ENCODE results near the gene COX5A. TPM values are rescaled to one million over a fixed set of nuclear protein-coding genes. Genes with fewer than 3 reads are reported as not detected.
A peak's percentile ranks its signal among the peaks of the same experiment; 100 is the strongest.
"Not testable (repeated sequence)": the region's sequence is repeated elsewhere in the genome, so short reads cannot be mapped to it uniquely, and the experiment has no call there.

The COX5A gene
- total RNA-seq, 1 experiment from 2014 or later: 144 TPM

GRCh38 chr15:74955796-74956647, 18.1 kb upstream of the COX5A start:
- no peak for DNase-seq (ENCODE audit: low read depth)

- no peak for DNase-seq (ENCODE audit: low read depth)
These were observed 17.1 kb upstream of the COX5A start for GRCh38 chr15:74955017-74955416.

GRCh38 chr15:74954515-74954914, 16.6 kb upstream of the COX5A start:
- DNase-seq (ENCODE audit: low read depth): no peak

- DNase-seq (ENCODE audit: low read depth): no peak
These were observed 13.1 kb upstream of the COX5A start for GRCh38 chr15:74951006-74951405.

- DNase-seq (ENCODE audit: low read depth): peak; percentile 73
These were observed 12.4 kb upstream of the COX5A start for GRCh38 chr15:74950078-74950908.

GRCh38 chr15:74937272-74937589, 642 bp downstream of the COX5A start:
- no peak for DNase-seq (ENCODE audit: low read depth)

- DNase-seq (ENCODE audit: low read depth): peak; percentile 18
These were observed 2.7 kb downstream of the COX5A start for GRCh38 chr15:74935193-74935592.

- DNase-seq (ENCODE audit: low read depth): no peak
These were observed 4.3 kb downstream of the COX5A start for GRCh38 chr15:74933573-74933972.

- DNase-seq (ENCODE audit: low read depth): no peak
These were observed 9.1 kb downstream of the COX5A start for GRCh38 chr15:74928771-74929198.

GRCh38 chr15:74924525-74924924, 13.3 kb downstream of the COX5A start:
- no peak for DNase-seq (ENCODE audit: low read depth)

- peak; percentile 76 for DNase-seq (ENCODE audit: low read depth)
These were observed 17.4 kb downstream of the COX5A start for GRCh38 chr15:74920456-74920855.

- peak; percentile 28 for DNase-seq (ENCODE audit: low read depth)
These were observed 20.2 kb downstream of the COX5A start for GRCh38 chr15:74917676-74918075.

- not testable (repeated sequence) for DNase-seq (ENCODE audit: low read depth)
These were observed 24.1 kb downstream of the COX5A start for GRCh38 chr15:74913799-74914198.

- peak; percentile 25 for DNase-seq (ENCODE audit: low read depth)
These were observed 24.8 kb downstream of the COX5A start for GRCh38 chr15:74913041-74913440.

- DNase-seq (ENCODE audit: low read depth): no peak
These were observed 29.2 kb downstream of the COX5A start for GRCh38 chr15:74908635-74909034.

GRCh38 chr15:74907163-74907870, 30.6 kb downstream of the COX5A start:
- peak; percentile 39 for DNase-seq (ENCODE audit: low read depth)

GRCh38 chr15:74906450-74907162, 31.3 kb downstream of the COX5A start, which contains the start of gene FAM219B:
TSS of gene FAM219B (minus strand) at chr15:74906851. CDS start at chr15:74906800, 51 bp downstream.
- peak; percentile 85 for DNase-seq (ENCODE audit: low read depth)

- DNase-seq (ENCODE audit: low read depth): peak; percentile 31
These were observed 31.8 kb downstream of the COX5A start for GRCh38 chr15:74906067-74906449.

- no peak for DNase-seq (ENCODE audit: low read depth)
These were observed 33.6 kb downstream of the COX5A start for GRCh38 chr15:74904190-74904805.

- DNase-seq (ENCODE audit: low read depth): no peak
These were observed 34.2 kb downstream of the COX5A start for GRCh38 chr15:74903676-74904075.

Data from M059J (cell line).